ENCODE measurements around the gene WDR59.
"Not testable (repeated sequence)": the region's sequence is repeated elsewhere in the genome, so short reads cannot be mapped to it uniquely, and the experiment has no call there.

Gene WDR59

DNA sequence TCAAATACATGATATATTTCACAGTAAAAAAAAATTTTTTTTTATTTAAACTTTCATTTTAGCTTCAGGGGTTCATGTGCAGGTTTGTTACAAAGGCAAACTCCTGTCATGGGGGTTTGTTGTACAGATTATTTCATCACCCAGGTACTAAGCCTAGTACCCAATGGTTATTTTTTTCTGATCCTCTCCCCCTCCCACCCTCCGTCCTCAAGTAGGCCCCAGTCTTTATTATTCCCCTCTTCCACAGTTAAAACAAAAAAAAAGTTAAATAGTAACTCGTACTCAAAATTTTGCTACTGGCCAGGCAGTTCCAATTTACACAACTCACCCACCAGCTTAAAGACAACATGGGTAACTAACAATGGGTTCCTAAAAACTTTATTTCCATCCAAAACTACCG is 63.9 kb downstream of the WDR59 start:
- DNase-seq (ENCODE audit: extremely low read depth, low read depth) = no peak
- TF ChIP-seq CTCF (IDR thresholded peaks at IDR 0.05; ENCODE audit: low read depth, low read length) = no peak

DNA sequence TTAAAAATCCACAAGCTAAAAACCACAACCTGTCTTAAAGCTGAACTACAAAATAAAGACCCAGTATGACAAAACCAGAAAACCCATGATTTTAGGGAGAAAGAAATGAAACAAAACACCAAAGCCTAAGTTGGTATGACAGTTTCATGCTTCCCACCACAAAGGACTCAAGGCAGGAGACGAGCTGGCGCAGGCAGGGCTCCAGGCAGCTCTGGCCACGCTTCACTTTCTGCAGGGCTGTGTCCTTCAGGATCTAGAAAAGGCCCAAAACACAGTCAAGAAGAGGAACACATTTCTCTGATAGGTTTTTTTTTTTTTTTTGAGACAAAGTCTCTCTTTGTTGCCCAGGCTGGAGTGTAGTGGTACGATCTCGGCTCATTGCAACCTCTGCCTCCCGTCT is 75.3 kb downstream of the WDR59 start:
- no peak for DNase-seq (ENCODE audit: extremely low read depth, low read depth)

DNA sequence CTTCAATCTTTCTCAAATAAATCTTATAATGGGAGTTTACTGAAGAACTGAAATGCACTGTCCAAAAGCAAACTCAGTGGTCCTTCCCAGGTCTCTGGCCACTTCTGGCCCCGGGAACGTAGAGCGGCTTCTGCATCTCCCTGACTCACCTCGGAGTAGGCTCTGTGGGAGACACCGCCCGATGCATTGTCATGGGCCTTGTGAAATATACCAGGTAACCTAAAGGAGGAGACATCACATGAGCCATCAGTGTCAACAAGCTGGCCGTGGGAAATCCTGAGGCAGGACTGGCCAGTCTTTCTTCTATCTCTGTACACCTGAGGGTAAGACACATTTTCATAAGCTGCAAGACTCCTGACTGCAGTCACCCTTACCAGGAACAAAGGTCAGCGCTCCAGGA is 76.2 kb downstream of the WDR59 start:
- not testable (repeated sequence) for DNase-seq (ENCODE audit: extremely low read depth, low read depth)

More for the DNA sequence above, 75.3 kb downstream of the WDR59 start:
- TF ChIP-seq CTCF (IDR thresholded peaks at IDR 0.05; ENCODE audit: low read depth, low read length) = no peak

DNA sequence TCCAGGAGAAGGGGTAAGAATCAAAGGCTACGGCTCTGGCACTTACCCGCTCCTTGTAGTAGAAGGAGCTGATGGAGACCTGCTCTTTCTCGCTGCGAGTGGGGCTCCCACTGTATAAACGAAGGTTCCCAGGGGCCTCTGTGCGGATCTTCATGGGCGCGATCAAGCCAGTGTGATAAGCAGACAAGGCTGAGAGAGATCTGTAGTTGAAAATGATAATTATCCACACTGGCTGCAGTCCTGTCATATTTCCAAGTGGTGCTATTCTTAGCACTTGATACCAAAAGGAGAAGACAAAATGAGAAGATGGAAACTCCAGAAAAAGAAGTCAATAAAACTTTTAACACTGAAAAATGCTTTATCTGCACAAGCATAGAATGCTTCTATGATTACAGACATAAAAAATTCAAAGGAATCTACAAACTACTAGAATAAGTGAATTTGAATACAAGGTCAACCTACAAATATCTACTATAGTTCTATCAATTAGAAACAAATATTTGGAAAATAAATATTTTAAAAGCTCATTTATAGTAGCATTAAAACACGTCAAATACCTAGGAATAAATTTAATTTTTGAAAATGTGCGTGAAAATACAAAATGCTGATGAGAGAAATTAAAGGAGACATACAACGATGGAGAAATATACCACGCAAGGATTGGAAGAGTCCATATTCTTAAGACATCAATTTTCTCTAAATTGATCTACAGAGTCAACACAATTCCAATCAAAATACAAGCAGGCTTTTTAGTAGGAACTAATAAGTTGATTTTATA is 80.8 kb downstream of the WDR59 start:
- no peak for TF ChIP-seq CTCF (IDR thresholded peaks at IDR 0.05; ENCODE audit: low read depth, low read length)
- no peak for DNase-seq (ENCODE audit: extremely low read depth, low read depth)

- no peak for DNase-seq (ENCODE audit: extremely low read depth, low read depth)
- TF ChIP-seq CTCF (IDR thresholded peaks at IDR 0.05; ENCODE audit: low read depth, low read length) = no peak
Measured at GRCh38 chr16:74903120-74903519, 81.8 kb downstream of the WDR59 start.

- DNase-seq (ENCODE audit: extremely low read depth, low read depth) = no peak
- no peak for TF ChIP-seq CTCF (IDR thresholded peaks at IDR 0.05; ENCODE audit: low read depth, low read length)
Measured at GRCh38 chr16:74902161-74902560, 82.8 kb downstream of the WDR59 start.

GRCh38 chr16:74901606-74902005 is 83.3 kb downstream of the WDR59 start:
- no peak for DNase-seq (ENCODE audit: extremely low read depth, low read depth)
- TF ChIP-seq CTCF (IDR thresholded peaks at IDR 0.05; ENCODE audit: low read depth, low read length) = no peak

- DNase-seq (ENCODE audit: extremely low read depth, low read depth) = no peak
- no peak for TF ChIP-seq CTCF (IDR thresholded peaks at IDR 0.05; ENCODE audit: low read depth, low read length)
Measured at GRCh38 chr16:74899816-74900215, 85.1 kb downstream of the WDR59 start.

Measured in AG09319 (cell line).